ENCODE results near the gene CTNND2.

GRCh38 chr5:11046160-11046559 is 858.1 kb downstream of the CTNND2 start:
- TF ChIP-seq, protein P1, sequence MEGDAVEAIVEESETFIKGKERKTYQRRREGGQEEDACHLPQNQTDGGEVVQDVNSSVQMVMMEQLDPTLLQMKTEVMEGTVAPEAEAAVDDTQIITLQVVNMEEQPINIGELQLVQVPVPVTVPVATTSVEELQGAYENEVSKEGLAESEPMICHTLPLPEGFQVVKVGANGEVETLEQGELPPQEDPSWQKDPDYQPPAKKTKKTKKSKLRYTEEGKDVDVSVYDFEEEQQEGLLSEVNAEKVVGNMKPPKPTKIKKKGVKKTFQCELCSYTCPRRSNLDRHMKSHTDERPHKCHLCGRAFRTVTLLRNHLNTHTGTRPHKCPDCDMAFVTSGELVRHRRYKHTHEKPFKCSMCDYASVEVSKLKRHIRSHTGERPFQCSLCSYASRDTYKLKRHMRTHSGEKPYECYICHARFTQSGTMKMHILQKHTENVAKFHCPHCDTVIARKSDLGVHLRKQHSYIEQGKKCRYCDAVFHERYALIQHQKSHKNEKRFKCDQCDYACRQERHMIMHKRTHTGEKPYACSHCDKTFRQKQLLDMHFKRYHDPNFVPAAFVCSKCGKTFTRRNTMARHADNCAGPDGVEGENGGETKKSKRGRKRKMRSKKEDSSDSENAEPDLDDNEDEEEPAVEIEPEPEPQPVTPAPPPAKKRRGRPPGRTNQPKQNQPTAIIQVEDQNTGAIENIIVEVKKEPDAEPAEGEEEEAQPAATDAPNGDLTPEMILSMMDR (IDR thresholded peaks at IDR 0.05), result no peak
- TF ChIP-seq EP300 (IDR thresholded peaks at IDR 0.05), result no peak

Data from esophagus muscularis mucosa (tissue), 3 donors.